ENCODE results near the gene GPR78. TPM values are rescaled to one million over a fixed set of nuclear protein-coding genes. Genes with fewer than 3 reads are reported as not detected.
A peak's percentile ranks its signal among the peaks of the same experiment; 100 is the strongest.

The GPR78 gene
- total RNA-seq, 1 donor from 2014 or later = 0.16 TPM

DNA sequence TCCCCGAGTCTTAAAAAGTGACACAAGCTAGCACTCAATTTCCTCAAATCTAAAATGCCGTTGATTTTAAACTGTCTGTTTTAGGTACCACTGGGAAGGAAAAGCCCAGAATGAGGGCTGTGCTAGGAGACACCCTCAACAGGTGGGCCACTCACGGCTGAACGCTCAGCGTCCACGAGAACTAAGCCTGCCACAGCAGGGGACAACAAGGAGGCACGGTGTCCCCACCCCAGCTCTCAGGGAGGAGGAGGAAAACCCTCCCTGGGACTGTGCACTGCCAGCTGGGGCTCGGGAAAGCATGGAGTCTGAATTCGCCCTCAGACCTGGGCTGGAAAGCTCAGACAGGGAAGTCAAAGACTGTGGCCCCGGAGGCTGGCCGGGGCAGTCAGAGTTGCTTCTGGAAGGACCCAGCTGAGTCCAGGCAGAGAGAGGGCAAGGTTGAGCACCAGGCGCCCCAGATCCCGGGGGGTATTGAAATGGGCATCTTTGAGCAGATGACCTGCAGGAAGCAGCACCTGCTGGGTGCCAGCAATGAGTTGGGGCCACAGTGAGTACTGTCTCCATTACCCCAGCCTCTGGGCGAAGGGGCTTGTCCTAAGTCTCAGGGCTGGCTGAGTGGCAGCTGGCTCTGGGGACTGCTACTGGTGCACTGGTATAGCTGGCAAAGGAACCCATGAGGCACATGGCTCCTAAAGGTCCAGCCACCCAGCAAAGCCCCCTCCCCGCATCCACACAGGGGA is 11.6 kb downstream of the GPR78 start:
- TF ChIP-seq, protein P1, sequence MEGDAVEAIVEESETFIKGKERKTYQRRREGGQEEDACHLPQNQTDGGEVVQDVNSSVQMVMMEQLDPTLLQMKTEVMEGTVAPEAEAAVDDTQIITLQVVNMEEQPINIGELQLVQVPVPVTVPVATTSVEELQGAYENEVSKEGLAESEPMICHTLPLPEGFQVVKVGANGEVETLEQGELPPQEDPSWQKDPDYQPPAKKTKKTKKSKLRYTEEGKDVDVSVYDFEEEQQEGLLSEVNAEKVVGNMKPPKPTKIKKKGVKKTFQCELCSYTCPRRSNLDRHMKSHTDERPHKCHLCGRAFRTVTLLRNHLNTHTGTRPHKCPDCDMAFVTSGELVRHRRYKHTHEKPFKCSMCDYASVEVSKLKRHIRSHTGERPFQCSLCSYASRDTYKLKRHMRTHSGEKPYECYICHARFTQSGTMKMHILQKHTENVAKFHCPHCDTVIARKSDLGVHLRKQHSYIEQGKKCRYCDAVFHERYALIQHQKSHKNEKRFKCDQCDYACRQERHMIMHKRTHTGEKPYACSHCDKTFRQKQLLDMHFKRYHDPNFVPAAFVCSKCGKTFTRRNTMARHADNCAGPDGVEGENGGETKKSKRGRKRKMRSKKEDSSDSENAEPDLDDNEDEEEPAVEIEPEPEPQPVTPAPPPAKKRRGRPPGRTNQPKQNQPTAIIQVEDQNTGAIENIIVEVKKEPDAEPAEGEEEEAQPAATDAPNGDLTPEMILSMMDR (IDR thresholded peaks at IDR 0.05; ENCODE audit: insufficient read depth, low read depth, low read length) = no peak
- TF ChIP-seq EZH2 (IDR thresholded peaks at IDR 0.05; ENCODE audit: insufficient read depth, low read length) = no peak
- H3K36me3 Mint-ChIP-seq (ENCODE audit: low read depth, unreplicated experiment) = no peaks in the 10 kb centered on the region
- H3K27ac Mint-ChIP-seq (ENCODE audit: unreplicated experiment) = no peak overlapping the region
- Histone ChIP-seq H3K9me3 (ENCODE audit: insufficient read depth, low read depth, low read length) (no peaks in the 10 kb centered on the region), H3K4me2 (ENCODE audit: low read length) (no peak overlapping the region), H3K79me2 (ENCODE audit: insufficient read depth, low read length) (no peaks in the 10 kb centered on the region), H4K20me1 (ENCODE audit: insufficient read depth, low read length) (peaks cover 6% of the 10 kb centered on the region), H3K36me3 (ENCODE audit: insufficient read depth, low read length) (no peaks in the 10 kb centered on the region), H2AFZ (ENCODE audit: low read depth, low read length) (no peak overlapping the region), H3K27me3 (ENCODE audit: insufficient read depth, low read length) (peaks cover 42% of the 10 kb centered on the region), H3K4me1 (ENCODE audit: insufficient read depth, low read length) (peaks cover 7% of the 10 kb centered on the region), H3K9ac (ENCODE audit: low read length) (no peak overlapping the region), H3K27ac (ENCODE audit: low read depth, low read length) (no peak overlapping the region), H3K4me3 (ENCODE audit: insufficient read depth, low read depth, low read length) (no peak overlapping the region)
- no peak for DNase-seq (ENCODE audit: low read depth)
- H3K27me3 Mint-ChIP-seq (ENCODE audit: low read depth, unreplicated experiment) = peaks cover 67% of the 10 kb centered on the region
- FAIRE-seq = no peak
- H3K4me1 Mint-ChIP-seq (ENCODE audit: low read depth, unreplicated experiment) = no peaks in the 10 kb centered on the region
- peak overlapping the region; percentile 23 for H3K4me3 Mint-ChIP-seq (ENCODE audit: unreplicated experiment)
- no peaks in the 10 kb centered on the region for H3K9me3 Mint-ChIP-seq (ENCODE audit: unreplicated experiment)

DNA sequence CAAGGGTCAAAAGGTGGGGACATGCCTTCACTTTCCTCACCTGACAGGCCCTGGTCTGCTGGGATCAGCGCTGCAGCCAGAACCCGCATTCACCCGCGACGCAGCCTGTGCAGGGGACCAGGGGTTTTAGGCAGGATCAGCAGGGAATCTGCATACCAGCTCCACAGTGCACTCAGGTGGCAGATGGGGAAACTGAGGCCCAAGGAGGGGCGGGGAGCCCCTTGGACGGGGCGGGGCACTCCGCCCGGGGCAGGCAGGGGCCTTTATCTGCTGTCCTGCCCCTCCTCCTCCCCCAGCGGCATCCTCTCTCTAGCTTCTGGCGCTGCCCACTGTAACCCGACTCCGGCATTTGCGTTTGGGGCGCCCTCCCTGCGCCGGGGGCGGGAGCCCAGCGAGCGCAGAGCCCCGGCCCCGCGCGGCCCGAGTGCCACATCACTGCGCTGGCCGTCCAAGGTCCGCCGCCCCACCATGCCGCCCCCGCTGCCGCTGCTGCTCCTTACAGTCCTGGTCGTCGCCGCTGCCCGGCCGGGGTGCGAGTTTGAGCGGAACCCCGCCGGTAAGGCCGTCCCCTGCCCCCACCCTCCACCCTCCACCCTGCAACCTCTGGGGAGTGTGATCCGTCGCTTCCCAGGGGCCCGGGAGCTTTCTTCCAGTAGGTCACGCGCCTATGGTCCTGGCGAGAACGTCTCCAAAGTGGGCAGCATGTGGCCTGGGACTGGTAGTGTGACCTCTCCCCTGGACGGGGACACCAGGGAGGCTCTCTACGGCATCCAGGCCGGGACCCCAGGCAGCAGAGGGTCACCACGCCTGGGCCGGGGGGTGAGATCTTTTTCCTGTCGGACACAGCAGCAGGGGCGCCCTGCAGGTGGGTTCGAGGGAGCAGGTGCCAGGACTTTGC is 12.4 kb downstream of the GPR78 start, which contains the start of gene CPZ:
TSS of gene CPZ (plus strand) at position 400 of the 898 bp plus-strand sequence. CDS start at position 469, 69 bp downstream.
- Mint-ChIP-seq H3K4me3 (ENCODE audit: unreplicated experiment) (peak within 1 kb of the TSS; percentile 23), H3K4me1 (ENCODE audit: low read depth, unreplicated experiment) (no peaks in the 10 kb centered on the region), H3K27ac (ENCODE audit: unreplicated experiment) (no peak within 1 kb of the TSS), H3K9me3 (ENCODE audit: unreplicated experiment) (no peaks in the 10 kb centered on the region), H3K27me3 (ENCODE audit: low read depth, unreplicated experiment) (peaks cover 68% of the 10 kb centered on the region), H3K36me3 (ENCODE audit: low read depth, unreplicated experiment) (no peaks in the 10 kb centered on the region)
- Histone ChIP-seq H3K4me2 (ENCODE audit: low read length) (peak within 1 kb of the TSS; percentile 76), H3K4me1 (ENCODE audit: insufficient read depth, low read length) (peaks cover 7% of the 10 kb centered on the region), H3K9me3 (ENCODE audit: insufficient read depth, low read depth, low read length) (no peaks in the 10 kb centered on the region), H4K20me1 (ENCODE audit: insufficient read depth, low read length) (peaks cover 6% of the 10 kb centered on the region), H3K4me3 (ENCODE audit: insufficient read depth, low read depth, low read length) (no peak within 1 kb of the TSS), H3K27ac (ENCODE audit: low read depth, low read length) (no peak within 1 kb of the TSS), H3K79me2 (ENCODE audit: insufficient read depth, low read length) (no peaks in the 10 kb centered on the region), H3K27me3 (ENCODE audit: insufficient read depth, low read length) (peaks cover 42% of the 10 kb centered on the region), H3K36me3 (ENCODE audit: insufficient read depth, low read length) (no peaks in the 10 kb centered on the region), H3K9ac (ENCODE audit: low read length) (peak within 1 kb of the TSS; percentile 52), H2AFZ (ENCODE audit: low read depth, low read length) (no peak within 1 kb of the TSS)
- FAIRE-seq (no peak), DNase-seq (ENCODE audit: low read depth) (peak; percentile 35)
- peak; percentile 80 for TF ChIP-seq EZH2 (IDR thresholded peaks at IDR 0.05; ENCODE audit: insufficient read depth, low read length)
- TF ChIP-seq, protein P1 (IDR thresholded peaks at IDR 0.05; ENCODE audit: insufficient read depth, low read depth, low read length) = no peak
